Skeletal muscle tissue (tissue), 4 donors: Measurements from ENCODE around the gene CDA. TPM values are rescaled to one million over a fixed set of nuclear protein-coding genes. Genes with fewer than 3 reads are reported as not detected.

Experiments used
- H3K27ac ChIP-seq: one replicate; pipeline ENCODE4 v1.7.0; 2013; ENCODE audit warnings: mild to moderate bottlenecking, low read depth, low read length, inconsistent platforms
- H3K27me3 ChIP-seq, 3 donors: one replicate each; pipeline ENCODE4 v1.7.0; 2013; ENCODE audit warnings: low read length in 3 of 3; ENCODE audit not compliant: control insufficient read depth in 3 of 3, insufficient read depth in 3 of 3
- H3K36me3 ChIP-seq, 3 donors: one replicate each; pipeline ENCODE4 v1.7.0; 2013; ENCODE audit warnings: low read length in 3 of 3; ENCODE audit not compliant: control insufficient read depth in 3 of 3, insufficient read depth in 3 of 3
- H3K4me1 ChIP-seq, 3 donors: one replicate each; pipeline ENCODE4 v1.7.0; 2013; ENCODE audit warnings: low read length in 3 of 3, mild to moderate bottlenecking in 3 of 3; ENCODE audit not compliant: control insufficient read depth in 3 of 3, insufficient read depth in 3 of 3
- H3K4me3 ChIP-seq, 3 donors: one replicate each; pipeline ENCODE4 v1.7.0; 2013; ENCODE audit warnings: low read length in 3 of 3
- H3K9ac ChIP-seq, 3 donors: one replicate each; pipeline ENCODE4 v1.7.0; 2013; ENCODE audit warnings: low read length in 3 of 3, mild to moderate bottlenecking in 3 of 3, moderate library complexity in 2 of 3, low read depth in 1 of 3
- H3K9me3 ChIP-seq, 3 donors: one replicate each; pipeline ENCODE4 v1.7.0; 2013; ENCODE audit warnings: low read length in 3 of 3; ENCODE audit not compliant: control insufficient read depth in 3 of 3
- total RNA-seq: library from RNA; depleted of rRNA; stranded (reverse); fragments of >200 nt; gene quantifications from one replicate; pipeline ENCODE4 v1.2.3, GENCODE V29; 2014
- donor health status: Osteomylitis.

Gene CDA
- total RNA-seq, 1 donor from 2014 or later = not detected

DNA sequence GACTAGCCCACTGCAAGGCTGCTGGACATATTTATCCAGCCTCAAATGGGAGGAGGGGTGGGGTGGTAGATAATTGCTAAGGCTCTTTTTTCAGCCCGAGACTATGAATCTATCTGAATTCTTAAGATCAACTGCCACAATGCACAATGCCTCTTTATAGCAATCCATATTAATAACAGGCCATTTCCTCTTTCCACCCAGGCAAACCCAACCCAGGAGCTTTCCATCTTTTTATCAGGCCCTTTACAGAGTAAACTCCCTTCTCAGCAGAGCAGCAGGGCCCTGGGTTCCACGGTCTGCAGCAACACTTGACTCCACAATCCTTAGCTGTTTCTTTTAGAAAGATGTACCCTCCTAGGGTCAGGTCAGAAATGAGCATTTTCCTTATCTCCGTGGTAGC is 71.5 kb downstream of the CDA start:
- H3K27ac ChIP-seq = no peak overlapping the region
- peak overlapping the region; percentile 95 to 97 (median 96) for H3K4me3 ChIP-seq
- peak overlapping the region; percentile 78 to 95 (median 88) for H3K9ac ChIP-seq
- no peaks in the 10 kb centered on the region for H3K27me3 ChIP-seq
- H3K4me1 ChIP-seq = peaks cover 29 to 53% (median 42%) of the 10 kb centered on the region in 3 donors
- H3K9me3 ChIP-seq = no peaks in the 10 kb centered on the region
- H3K36me3 ChIP-seq = peaks cover 15 to 27% (median 25%) of the 10 kb centered on the region in 3 donors

DNA sequence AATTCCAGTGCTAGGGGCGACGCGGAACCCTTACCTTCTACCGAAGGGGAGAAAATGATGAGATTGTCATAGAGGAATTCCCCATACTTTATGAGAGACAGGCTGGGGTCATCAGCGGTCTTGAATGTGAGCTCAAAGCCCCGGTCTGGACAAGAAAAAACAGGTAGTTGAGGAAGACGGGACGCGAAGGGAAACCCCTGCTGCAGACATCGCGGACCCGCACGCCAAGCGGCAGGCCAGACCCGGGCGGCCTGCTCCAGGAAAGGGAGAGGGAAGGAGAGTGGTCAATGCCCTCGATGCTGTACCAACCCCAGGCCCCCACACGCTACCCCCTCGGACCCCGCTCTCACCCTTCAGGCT is 71.9 kb downstream of the CDA start:
- peak overlapping the region; percentile 95 to 97 (median 96) for H3K4me3 ChIP-seq
- peak overlapping the region; percentile 25 for H3K27ac ChIP-seq
- H3K27me3 ChIP-seq = no peaks in the 10 kb centered on the region
- peaks cover 11 to 22% (median 20%) of the 10 kb centered on the region in 3 donors for H3K36me3 ChIP-seq
- peak overlapping the region; percentile 78 to 95 (median 88) for H3K9ac ChIP-seq
- H3K4me1 ChIP-seq = peaks cover 29 to 53% (median 42%) of the 10 kb centered on the region in 3 donors
- H3K9me3 ChIP-seq = no peaks in the 10 kb centered on the region

DNA sequence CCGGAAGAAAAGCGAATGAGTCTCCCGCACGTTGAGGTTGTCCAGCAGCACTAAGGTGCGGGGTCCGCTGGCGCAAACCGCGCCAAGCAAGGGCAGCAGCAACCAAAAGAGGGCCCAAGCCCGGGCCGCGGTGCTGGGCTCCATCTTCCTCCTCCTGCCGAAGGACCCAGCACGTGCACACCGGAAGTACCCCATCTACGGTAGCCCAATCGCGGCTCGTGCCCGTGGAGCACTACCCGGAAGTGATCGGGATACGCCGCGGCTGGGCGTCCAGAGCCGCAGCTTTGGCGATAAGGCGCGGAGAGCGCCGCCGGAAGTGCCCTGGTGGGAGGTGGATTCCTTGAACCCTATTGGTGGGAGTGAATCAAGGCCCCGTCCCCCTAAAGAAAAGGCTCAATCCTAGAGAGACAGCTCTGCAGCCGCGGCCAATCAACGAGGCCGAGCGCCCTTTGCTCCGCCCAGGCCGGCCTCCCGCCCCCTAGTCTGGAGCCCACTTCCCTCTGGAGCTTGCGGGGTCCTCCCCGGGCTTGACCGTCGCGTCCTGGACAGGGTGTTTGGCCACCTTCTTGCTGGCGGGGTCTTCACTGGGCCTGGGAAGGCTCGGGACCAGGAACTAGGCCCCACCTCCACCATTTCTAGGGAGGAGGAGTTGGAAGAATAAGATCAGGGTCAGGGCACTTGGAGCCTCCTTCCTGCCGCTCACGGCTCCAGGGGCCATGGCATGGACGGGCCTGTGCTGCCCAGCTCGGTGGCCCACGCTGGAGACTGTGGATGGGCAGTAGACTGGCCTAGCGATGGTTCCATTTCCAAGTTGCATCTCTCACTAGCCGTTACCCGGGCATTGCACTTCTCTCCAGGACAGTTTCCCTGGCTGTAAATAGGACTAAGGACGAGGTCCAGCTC is 72.6 kb downstream of the CDA start, which contains the start of gene DDOST:
Gene DDOST, minus strand, starts transcription at position 163 of the 903 bp plus-strand sequence. Its CDS starts 19 bp downstream, at position 144.
- H3K9ac ChIP-seq = peak within 1 kb of the TSS; percentile 88 to 95 (median 88)
- H3K27ac ChIP-seq = peak within 1 kb of the TSS; percentile 83
- H3K27me3 ChIP-seq = no peaks in the 10 kb centered on the region
- peaks cover 29 to 53% (median 42%) of the 10 kb centered on the region in 3 donors for H3K4me1 ChIP-seq
- H3K36me3 ChIP-seq = peaks cover 6 to 16% (median 14%) of the 10 kb centered on the region in 3 donors
- H3K9me3 ChIP-seq = no peaks in the 10 kb centered on the region
- H3K4me3 ChIP-seq = peak within 1 kb of the TSS; percentile 95 to 97 (median 97)

DNA sequence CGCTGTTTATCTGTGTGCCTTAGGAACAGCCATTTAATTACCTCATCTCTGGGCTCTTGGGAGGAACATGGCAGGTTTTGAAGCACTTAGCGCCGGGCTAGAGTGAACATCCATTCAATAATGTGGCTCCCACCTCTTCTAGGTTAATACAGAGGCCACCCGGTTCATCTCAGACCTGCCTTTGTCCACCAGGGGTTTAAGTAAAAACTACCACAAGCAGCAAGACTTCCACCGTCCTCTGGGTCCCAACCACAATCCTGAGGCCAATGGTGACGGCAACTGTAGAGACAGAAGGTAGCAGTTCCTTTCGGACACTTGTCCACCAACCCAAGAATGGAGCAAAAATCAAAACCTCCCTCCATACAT is 73.2 kb downstream of the CDA start:
- peak overlapping the region; percentile 87 to 95 (median 88) for H3K9ac ChIP-seq
- H3K4me3 ChIP-seq = peak overlapping the region; percentile 95 to 97 (median 97)
- H3K27ac ChIP-seq = peak overlapping the region; percentile 83
- peaks cover 3 to 12% (median 12%) of the 10 kb centered on the region in 3 donors for H3K36me3 ChIP-seq
- peaks cover 29 to 48% (median 38%) of the 10 kb centered on the region in 3 donors for H3K4me1 ChIP-seq
- no peaks in the 10 kb centered on the region for H3K27me3 ChIP-seq
- no peaks in the 10 kb centered on the region for H3K9me3 ChIP-seq

DNA sequence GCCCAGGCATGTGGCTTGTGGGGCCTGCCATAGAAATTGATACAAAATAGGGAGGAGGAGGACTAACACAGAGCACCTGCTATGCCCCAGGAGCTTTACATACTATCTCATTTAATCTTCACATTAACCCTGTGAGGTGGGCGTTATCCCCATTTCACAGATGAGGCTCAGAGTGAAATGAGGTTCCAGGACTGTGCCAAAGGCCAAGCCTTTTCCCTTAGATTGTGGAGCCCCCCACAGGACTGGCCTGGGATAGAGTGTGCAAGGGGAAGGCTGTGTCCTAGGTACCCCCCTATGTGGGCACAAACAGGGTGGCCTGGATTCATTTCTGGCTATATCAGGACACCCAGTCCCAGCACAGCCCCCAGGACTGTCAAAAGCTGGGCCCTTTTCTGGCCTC is 74.5 kb downstream of the CDA start:
- Histone ChIP-seq H3K27me3 (no peaks in the 10 kb centered on the region), H3K4me1 (peaks cover 27 to 37% (median 28%) of the 10 kb centered on the region in 3 donors), H3K9me3 (no peaks in the 10 kb centered on the region), H3K4me3 (no peak overlapping the region), H3K27ac (no peak overlapping the region), H3K36me3 (no peaks in the 10 kb centered on the region), H3K9ac (no peak overlapping the region)

DNA sequence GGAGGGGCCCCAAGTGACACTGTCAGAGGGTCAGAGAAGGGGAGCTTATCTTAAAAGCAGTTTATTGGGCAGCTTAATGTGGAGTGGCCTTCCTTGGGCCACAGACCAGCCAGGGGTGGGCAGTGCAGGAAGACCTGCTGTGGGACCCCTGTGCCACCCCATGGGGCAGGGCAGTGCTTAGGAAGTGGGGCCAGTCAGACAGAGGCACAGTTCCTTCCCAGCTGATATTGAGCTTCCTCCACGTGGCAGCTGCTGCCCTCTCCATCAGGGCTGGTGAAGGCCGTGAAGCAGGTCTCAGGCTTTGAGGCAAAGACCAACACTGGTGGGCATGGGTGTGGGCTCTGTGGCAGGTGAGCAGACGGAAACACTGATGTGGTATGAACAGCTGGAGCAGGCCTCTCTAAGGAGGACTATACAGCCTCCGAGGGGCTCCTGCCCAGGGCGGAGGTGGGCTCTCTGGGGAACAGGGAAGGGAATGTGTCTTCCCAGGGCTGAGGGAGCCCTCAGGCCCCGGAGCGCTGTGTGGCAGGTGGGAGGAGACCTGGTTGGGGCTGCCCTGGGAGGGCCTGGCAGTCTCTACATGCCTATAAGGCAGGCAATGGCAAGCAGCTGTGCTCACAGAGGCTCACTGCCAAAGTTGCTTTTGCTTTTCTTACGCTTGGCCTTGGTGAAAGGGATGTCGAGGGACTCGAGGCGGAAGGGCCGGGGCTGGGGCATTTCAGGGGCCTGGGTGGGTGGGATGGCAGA is 75.2 kb downstream of the CDA start:
- Histone ChIP-seq H3K9me3 (no peaks in the 10 kb centered on the region), H3K4me1 (peaks cover 20 to 31% (median 23%) of the 10 kb centered on the region in 3 donors), H3K27ac (no peak overlapping the region), H3K36me3 (no peaks in the 10 kb centered on the region), H3K4me3 (no peak overlapping the region), H3K27me3 (no peaks in the 10 kb centered on the region), H3K9ac (no peak overlapping the region)

DNA sequence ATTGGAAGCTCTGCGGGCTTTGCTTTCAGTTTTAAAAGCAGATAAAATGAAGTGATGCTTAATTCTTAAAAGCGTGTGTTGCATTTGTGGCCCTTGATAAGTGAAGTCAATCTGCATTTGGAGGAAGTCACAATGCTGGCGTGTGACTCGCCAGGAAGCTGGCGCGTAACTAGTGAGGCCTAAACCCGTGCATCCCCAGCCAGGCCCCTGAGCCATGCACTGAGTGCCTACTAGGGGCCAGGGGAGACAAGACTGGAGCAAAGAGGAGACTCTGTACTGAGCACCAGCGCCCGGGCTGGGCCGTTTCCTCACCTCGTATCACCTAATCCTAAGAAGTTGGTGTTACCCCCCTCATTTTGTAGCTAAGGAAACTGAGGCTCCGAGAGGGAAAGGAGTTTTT is 76.8 kb downstream of the CDA start:
- H3K4me1 ChIP-seq = peaks cover 8 to 16% (median 9%) of the 10 kb centered on the region in 3 donors
- H3K36me3 ChIP-seq = no peaks in the 10 kb centered on the region
- no peak overlapping the region for H3K27ac ChIP-seq
- H3K27me3 ChIP-seq = peaks cover 0 to 5% (median 3%) of the 10 kb centered on the region in 3 donors
- H3K4me3 ChIP-seq = no peak overlapping the region
- H3K9ac ChIP-seq = no peak overlapping the region
- no peaks in the 10 kb centered on the region for H3K9me3 ChIP-seq

DNA sequence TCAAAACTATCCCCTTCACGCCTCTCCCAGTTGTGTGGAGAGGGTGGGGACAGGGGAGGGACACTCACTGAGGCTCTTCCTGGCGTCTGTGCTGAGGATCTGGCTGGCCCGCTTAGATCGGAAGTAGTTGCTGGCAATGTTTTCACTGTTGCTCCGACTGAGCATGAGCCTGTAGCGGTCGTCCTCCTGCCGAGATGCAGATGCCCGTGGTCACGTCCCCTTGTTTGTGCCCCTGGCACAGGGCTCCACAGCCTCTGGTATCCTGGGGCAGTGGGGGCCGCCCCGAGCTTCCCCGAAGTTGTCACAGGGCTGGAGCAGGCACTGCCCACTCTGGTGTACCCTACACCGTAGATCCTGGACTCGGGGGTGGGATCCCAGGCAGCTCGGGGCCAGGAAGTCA is 77.2 kb downstream of the CDA start:
- Histone ChIP-seq H3K27ac (no peak overlapping the region), H3K9ac (no peak overlapping the region), H3K9me3 (no peaks in the 10 kb centered on the region), H3K36me3 (no peaks in the 10 kb centered on the region), H3K27me3 (peaks cover 0 to 6% (median 5%) of the 10 kb centered on the region in 3 donors), H3K4me1 (peaks cover 7 to 11% (median 9%) of the 10 kb centered on the region in 3 donors), H3K4me3 (no peak overlapping the region)

DNA sequence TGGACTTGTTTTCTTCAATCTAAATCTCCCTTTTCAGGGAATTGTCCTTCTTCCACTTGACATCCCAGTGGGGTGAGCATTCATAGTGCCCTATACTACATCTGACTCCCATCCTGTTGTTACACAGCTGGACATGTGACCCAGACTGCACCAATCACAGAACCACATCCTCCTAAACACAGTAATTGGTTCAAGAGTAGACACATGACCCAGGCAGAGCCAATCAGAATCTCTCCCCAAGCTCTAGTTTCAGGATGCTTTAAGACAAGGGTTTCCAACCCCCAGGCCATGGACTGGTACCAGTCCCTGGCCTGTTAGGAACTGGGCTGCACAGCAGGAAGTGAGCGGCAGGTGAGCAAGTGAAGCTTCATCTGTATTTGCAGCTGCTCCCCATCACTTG is 77.9 kb downstream of the CDA start:
- H3K27ac ChIP-seq = no peak overlapping the region
- peaks cover 7% of the 10 kb centered on the region in 3 donors for H3K4me1 ChIP-seq
- no peak overlapping the region for H3K4me3 ChIP-seq
- peaks cover 0 to 9% (median 5%) of the 10 kb centered on the region in 3 donors for H3K27me3 ChIP-seq
- no peak overlapping the region for H3K9ac ChIP-seq
- H3K36me3 ChIP-seq = no peaks in the 10 kb centered on the region
- no peaks in the 10 kb centered on the region for H3K9me3 ChIP-seq
